Activated T-helper 1 cell treated with Interleukin-2 at 50 U/mL for 16 hours (primary cell): Measurements from ENCODE around the gene DHRS4L2.
"Not testable (repeated sequence)": the region's sequence is repeated elsewhere in the genome, so short reads cannot be mapped to it uniquely, and the experiment has no call there.

Source experiments
- DNase-seq: peaks from one replicate; pipeline ENCODE4 v3.0.0-alpha.2; 2020; ENCODE audit warnings: low read depth

DHRS4L2 gene

DNA sequence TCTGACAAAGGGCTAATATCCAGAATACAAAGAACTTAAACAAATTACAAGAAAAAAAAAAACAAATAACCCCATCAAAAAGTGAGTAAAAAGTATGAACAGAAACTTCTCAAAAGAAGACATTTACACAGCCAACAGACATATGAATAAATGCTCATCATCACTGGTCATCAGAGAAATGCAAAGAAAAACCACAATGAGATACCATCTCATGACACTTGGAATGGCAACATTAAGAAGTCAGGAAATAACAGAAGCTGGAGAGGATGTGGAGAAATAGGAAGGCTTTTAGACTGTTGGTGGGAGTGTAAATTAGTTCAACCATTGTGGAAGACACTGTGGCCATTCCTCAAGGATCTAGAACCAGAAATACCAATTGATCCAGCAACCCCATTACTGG lies 30.2 kb downstream of the DHRS4L2 start:
- DNase-seq, result not testable (repeated sequence)

DNA sequence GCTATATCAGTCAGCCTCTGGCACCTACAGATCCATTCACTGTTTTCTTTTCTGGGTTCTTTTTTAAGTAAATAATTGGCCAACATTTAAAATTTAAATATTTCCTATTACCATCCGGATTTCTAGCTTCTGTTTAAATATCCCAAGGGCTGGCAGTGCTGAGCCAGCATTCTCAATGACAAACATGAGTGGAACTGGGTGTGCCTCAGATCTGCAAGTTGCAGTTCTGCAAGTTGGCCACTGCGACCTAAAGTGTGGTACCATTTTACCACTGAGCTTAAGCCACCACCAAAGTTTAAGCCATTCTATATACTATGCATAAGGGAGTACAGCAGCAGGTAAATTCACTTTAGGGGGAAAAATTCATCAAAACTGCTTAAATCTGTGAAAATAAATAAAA lies 31.2 kb downstream of the DHRS4L2 start:
- not testable (repeated sequence) for DNase-seq

- DNase-seq, result not testable (repeated sequence)
Measured at GRCh38 chr14:24020520-24020919, 31.8 kb downstream of the DHRS4L2 start.

- not testable (repeated sequence) for DNase-seq
Measured at GRCh38 chr14:24024939-24025418, 36.2 kb downstream of the DHRS4L2 start.

- DNase-seq, result not testable (repeated sequence)
Measured at GRCh38 chr14:24029687-24030086, 41.0 kb downstream of the DHRS4L2 start.

DNA sequence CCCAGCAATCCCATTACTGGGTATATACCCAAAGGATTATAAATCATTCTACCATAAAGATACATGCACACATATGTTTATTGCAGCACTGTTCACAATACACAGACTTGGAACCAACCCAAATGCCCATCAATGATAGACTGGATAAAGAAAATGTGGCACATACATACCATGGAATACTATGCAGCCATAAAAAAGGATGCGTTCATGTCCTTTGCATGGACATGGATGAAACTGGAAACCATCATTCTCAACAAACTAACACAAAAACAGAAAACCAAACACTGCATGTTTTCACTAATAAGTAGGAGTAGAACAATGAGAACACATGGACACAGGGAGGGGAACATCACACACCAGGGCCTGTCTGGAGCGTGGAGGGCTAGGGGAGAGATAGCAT lies 42.6 kb downstream of the DHRS4L2 start:
- DNase-seq, result not testable (repeated sequence)

GRCh38 chr14:24032727-24033418 lies 44.1 kb downstream of the DHRS4L2 start:
- DNase-seq, result no peak

- not testable (repeated sequence) for DNase-seq
Measured at GRCh38 chr14:24035769-24036168, 47.0 kb downstream of the DHRS4L2 start.

GRCh38 chr14:24036169-24036962 lies 47.6 kb downstream of the DHRS4L2 start:
- peak; percentile 52 for DNase-seq

DNA sequence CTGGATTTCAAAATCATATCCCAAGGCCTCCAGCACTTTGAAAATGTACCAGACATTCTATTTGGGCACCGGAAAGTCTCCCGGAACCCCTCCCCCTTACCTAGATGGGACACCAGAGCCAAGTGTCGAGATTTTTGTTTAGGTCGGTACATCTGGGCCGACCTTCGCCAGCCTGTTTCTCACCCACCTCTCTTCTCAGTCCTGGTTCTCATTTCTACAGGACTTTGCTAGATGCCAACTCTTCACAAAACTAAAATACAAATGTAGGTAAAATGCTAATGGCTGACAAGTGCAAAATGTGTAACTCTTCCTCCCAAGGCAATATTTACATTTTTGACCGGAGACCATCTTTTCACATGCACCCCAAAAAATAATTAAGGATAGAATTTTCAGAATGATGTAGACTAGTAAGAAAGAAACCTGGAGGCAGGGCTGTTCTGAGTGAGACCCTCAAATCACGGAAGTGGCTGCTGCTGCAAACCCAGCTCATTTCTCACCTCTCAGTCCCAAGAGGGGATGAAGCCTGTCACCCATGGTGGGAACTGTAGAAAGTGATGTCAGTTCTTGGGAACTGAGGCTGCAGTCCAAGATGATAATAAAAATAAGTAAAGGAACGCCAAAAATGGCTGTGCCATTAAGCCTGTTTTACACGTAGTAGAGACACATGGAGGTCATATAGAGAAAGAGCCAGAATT lies 48.4 kb downstream of the DHRS4L2 start:
- DNase-seq, result not testable (repeated sequence)

DNA sequence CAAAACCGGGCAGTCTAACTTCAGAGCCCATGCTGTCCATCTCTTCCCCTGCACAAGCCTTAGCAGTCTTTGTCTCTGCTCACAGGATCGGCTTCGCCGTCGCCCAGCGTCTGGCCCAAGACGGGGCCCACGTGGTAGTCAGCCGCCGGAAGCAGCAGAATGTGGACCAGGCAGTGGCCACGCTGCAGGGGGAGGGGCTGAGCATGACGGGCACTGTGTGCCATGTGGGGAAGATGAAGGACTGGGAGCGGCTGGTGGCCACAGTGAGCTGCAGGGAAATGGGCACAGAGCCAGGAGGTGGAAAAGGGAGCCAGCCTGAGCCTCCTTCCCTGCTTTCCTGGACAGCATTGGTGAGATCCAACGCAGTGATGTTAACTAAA lies 48.9 kb downstream of the DHRS4L2 start:
- no peak for DNase-seq

DNA sequence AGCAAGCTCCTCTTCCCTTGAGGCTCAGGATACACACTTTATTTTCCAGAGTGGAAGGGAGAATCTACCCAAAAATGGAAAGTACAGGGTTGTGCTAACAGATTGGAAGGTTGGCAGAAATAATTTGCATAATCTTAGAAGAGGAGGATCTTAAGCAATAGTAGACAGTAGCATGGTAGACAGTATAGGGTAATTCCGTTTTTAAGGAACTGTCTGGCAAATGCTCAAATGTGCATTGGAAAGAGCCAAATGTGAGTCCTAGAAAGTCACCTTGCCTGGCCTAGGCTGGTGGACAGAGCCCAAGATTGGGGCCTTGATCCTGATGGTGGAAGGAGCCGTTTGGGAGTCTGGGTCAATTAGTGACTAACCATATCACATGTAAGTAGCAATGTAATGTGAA lies 50.0 kb downstream of the DHRS4L2 start:
- DNase-seq, result no peak

DNA sequence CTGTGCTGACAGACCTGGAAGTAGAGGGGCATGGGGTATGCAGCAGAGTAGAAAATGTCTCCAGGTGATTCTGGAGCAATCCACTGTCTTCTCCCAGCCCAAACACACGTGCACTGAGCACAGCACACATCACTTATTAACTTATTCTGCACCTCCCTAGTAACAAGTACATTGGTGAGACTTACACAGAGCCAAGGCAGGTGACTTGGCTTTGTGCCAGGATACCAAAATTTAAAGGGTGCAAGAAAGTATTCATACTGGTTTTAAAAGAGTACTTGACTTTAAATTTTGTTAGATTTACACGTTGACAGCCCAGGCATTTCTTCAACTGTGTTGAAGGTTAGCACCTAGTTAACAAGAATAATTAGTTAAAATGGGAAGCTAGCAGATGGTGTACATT lies 52.0 kb downstream of the DHRS4L2 start:
- DNase-seq, result no peak

- no peak for DNase-seq
Measured at GRCh38 chr14:24042746-24043145, 54.0 kb downstream of the DHRS4L2 start.

DNA sequence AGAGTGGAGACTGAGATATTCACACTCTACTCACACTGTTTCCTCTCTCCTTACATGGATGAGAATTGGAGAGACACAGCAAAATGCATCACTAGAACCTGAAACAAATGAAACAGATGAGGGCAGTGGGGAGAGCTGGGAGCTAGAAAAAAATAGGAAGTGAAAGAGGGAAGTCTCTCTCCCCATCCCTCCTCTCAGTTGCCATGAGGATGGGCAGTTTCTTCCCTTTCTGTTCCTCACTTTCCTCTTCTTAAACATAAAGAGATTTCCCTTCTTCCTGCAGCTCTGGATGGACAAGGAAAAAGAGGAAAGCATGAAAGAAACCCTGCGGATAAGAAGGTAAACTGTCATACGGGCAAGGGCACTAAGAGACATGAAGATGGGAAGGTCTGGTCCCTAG lies 60.3 kb downstream of the DHRS4L2 start:
- DNase-seq, result not testable (repeated sequence)

DNA sequence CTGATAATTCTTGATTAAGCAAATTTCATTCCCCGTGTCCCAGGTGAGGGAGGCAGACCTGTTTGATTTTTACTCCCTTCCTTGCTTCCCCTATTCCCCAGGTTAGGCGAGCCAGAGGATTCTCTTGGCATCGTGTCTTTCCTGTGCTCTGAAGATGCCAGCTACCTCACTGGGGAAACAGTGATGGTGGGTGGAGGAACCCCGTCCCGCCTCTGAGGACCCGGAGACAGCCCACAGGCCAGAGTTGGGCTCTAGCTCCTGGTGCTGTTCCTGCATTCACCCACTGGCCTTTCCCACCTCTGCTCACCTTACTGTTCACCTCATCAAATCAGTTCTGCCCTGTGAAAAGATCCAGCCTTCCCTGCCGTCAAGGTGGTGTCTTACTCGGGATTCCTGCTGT lies 62.0 kb downstream of the DHRS4L2 start:
- not testable (repeated sequence) for DNase-seq

GRCh38 chr14:24051176-24051788 lies 62.6 kb downstream of the DHRS4L2 start:
- no peak for DNase-seq

- peak; percentile 46 for DNase-seq
Measured at GRCh38 chr14:24051789-24052655, 63.3 kb downstream of the DHRS4L2 start, which contains the start of gene CARMIL3. CARMIL3 (plus strand) TSS chr14:24052009; CDS start chr14:24052154, 145 bp downstream.

GRCh38 chr14:24052656-24053547 lies 64.2 kb downstream of the DHRS4L2 start:
- no peak for DNase-seq
